Muscle of leg (tissue), 11 donors: ENCODE measurements around the gene DCST2. TPM values are rescaled to one million over a fixed set of nuclear protein-coding genes. Genes with fewer than 3 reads are reported as not detected.

ENCODE experiments used
- DNase-seq: peaks from one replicate; pipeline ENCODE4 v3.0.0; 2013
- H3K27ac ChIP-seq: one replicate; pipeline ENCODE4 v1.5.1; 2013; ENCODE audit warnings: mild to moderate bottlenecking, low read length, control low read depth
- H3K27me3 ChIP-seq: one replicate; pipeline ENCODE4 v1.6.1; 2013; ENCODE audit warnings: low read length; ENCODE audit not compliant: control insufficient read depth, insufficient read depth
- H3K36me3 ChIP-seq: one replicate; pipeline ENCODE4 v1.6.1; 2013; ENCODE audit warnings: low read length; ENCODE audit not compliant: control insufficient read depth, insufficient read depth
- H3K4me1 ChIP-seq: one replicate; pipeline ENCODE4 v1.6.1; 2013; ENCODE audit warnings: low read length; ENCODE audit not compliant: control insufficient read depth, insufficient read depth
- H3K4me3 ChIP-seq: one replicate; pipeline ENCODE4 v1.5.1; 2013; ENCODE audit warnings: low read length, control low read depth
- H3K9me3 ChIP-seq: replicated peaks from 2 replicates; pipeline ENCODE4 v1.6.1; 2013; ENCODE audit warnings: low read depth, low read length; ENCODE audit not compliant: control insufficient read depth
- WGBS: methylation state at CpG from one replicate; pipeline ENCODE4 v1.1.5; 2013; ENCODE audit warnings: missing lambda C conversion rate; ENCODE audit not compliant: insufficient coverage; 5-methylcytosine and 5-hydroxymethylcytosine counted together
- polyA plus RNA-seq, 8 donors: library from polyadenylated mRNA; unstranded; fragments of 120-200 nt; gene quantifications; one replicate each; pipeline versions ENCODE4 v1.2.1 to v1.2.3, GENCODE V29; 2013; ENCODE audit warnings: inconsistent platforms in 1 of 8, low replicate concordance in 1 of 8; ENCODE audit not compliant: insufficient read length in 8 of 8, insufficient read depth in 1 of 8
- total RNA-seq: library from RNA; stranded (reverse); fragments of 120-200 nt; gene quantifications from one replicate; pipeline ENCODE4 v1.2.4, GENCODE V29; 2013

The DCST2 gene
- total and polyA plus RNA-seq, 9 donors: 0.49 to 1.6 (median 0.78) TPM

- no peak overlapping the region for H3K27ac ChIP-seq
- H3K4me1 ChIP-seq: peaks cover 46% of the 10 kb centered on the region
- DNase-seq: no peak
- H3K4me3 ChIP-seq: no peak overlapping the region
- 56% methylated on average over 2 of the region's 4 CpGs for WGBS
- H3K36me3 ChIP-seq: no peaks in the 10 kb centered on the region
- peaks cover 67% of the 10 kb centered on the region for H3K27me3 ChIP-seq
- no peaks in the 10 kb centered on the region for H3K9me3 ChIP-seq
Observed at GRCh38 chr1:155077758-155078445, 44.3 kb upstream of the DCST2 start.

DNA sequence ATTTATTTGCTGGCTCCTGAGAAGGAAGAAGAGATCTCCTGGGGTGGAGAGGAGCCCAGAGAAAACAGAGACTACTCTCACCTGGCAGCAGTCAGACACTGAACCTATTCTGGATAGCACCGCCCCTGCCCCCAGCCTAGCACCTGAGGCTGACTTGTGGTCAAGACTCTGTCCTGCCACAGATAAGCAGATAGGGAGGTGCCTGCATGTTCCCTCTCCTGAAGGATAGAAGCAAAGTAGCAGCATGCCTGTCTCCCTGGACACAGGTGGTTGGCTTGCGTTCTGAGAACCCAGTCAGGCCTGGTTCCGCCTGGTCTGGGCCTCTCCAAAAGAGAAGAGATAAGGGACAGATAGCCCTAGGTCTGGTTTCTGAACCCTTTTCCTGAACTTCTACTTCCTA, 43.8 kb upstream of the DCST2 start:
- no peak for DNase-seq
- H3K9me3 ChIP-seq: no peaks in the 10 kb centered on the region
- H3K27me3 ChIP-seq: peaks cover 66% of the 10 kb centered on the region
- no peaks in the 10 kb centered on the region for H3K36me3 ChIP-seq
- no peak overlapping the region for H3K27ac ChIP-seq
- WGBS: 94% methylated on average over 3 of the region's 3 CpGs
- peaks cover 40% of the 10 kb centered on the region for H3K4me1 ChIP-seq
- H3K4me3 ChIP-seq: no peak overlapping the region

GRCh38 chr1:155076371-155076770, 42.8 kb upstream of the DCST2 start:
- H3K27ac ChIP-seq: no peak overlapping the region
- H3K36me3 ChIP-seq: no peaks in the 10 kb centered on the region
- H3K9me3 ChIP-seq: no peaks in the 10 kb centered on the region
- H3K4me1 ChIP-seq: peaks cover 38% of the 10 kb centered on the region
- 60% methylated on average over 1 of the region's 1 CpG for WGBS
- H3K4me3 ChIP-seq: no peak overlapping the region
- H3K27me3 ChIP-seq: peaks cover 64% of the 10 kb centered on the region
- no peak for DNase-seq

- Histone ChIP-seq H3K4me1 (peaks cover 37% of the 10 kb centered on the region), H3K9me3 (no peaks in the 10 kb centered on the region), H3K4me3 (no peak overlapping the region), H3K27me3 (peaks cover 59% of the 10 kb centered on the region), H3K27ac (no peak overlapping the region), H3K36me3 (no peaks in the 10 kb centered on the region)
- WGBS: 29% methylated on average over 1 of the region's 5 CpGs
- DNase-seq: no peak
Observed at GRCh38 chr1:155075535-155075934, 42.0 kb upstream of the DCST2 start.

GRCh38 chr1:155073377-155074242, 40.0 kb upstream of the DCST2 start:
- Histone ChIP-seq H3K27me3 (peaks cover 41% of the 10 kb centered on the region), H3K27ac (no peak overlapping the region), H3K36me3 (no peaks in the 10 kb centered on the region), H3K4me3 (no peak overlapping the region), H3K4me1 (peaks cover 35% of the 10 kb centered on the region), H3K9me3 (no peaks in the 10 kb centered on the region)
- WGBS: 100% methylated on average over 2 of the region's 3 CpGs
- DNase-seq: no peak

- 45% methylated on average over 4 of the region's 7 CpGs for WGBS
- peaks cover 4% of the 10 kb centered on the region for H3K36me3 ChIP-seq
- no peaks in the 10 kb centered on the region for H3K9me3 ChIP-seq
- no peak overlapping the region for H3K4me3 ChIP-seq
- H3K4me1 ChIP-seq: peaks cover 29% of the 10 kb centered on the region
- H3K27ac ChIP-seq: no peak overlapping the region
- H3K27me3 ChIP-seq: peaks cover 32% of the 10 kb centered on the region
- DNase-seq: no peak
Observed at GRCh38 chr1:155072531-155073289, 39.1 kb upstream of the DCST2 start.

DNA sequence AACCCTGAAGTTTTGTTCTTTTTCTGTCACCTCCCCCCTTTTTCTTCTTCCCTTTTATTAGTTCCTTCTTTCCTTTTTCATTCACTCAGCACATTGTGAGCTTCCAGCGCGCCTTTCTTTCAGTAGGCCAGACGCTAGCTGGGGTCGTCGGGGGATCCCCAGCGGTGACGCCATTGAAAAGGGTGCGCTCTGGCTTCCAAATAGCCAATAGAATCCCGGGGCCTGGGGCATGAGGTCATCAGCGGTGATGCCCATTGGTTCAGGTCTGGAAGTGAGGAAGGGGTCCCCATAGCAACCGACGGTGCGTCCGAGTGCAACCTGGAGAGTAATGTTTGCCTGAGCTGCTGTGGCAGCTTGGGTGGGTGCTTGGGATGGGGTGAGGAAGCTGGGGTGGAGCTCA, 38.1 kb upstream of the DCST2 start:
- H3K9me3 ChIP-seq: no peaks in the 10 kb centered on the region
- peaks cover 4% of the 10 kb centered on the region for H3K36me3 ChIP-seq
- H3K27ac ChIP-seq: no peak overlapping the region
- H3K4me1 ChIP-seq: peaks cover 29% of the 10 kb centered on the region
- no peak overlapping the region for H3K4me3 ChIP-seq
- 28% methylated on average over 11 of the region's 14 CpGs for WGBS
- no peak for DNase-seq
- H3K27me3 ChIP-seq: peaks cover 28% of the 10 kb centered on the region

DNA sequence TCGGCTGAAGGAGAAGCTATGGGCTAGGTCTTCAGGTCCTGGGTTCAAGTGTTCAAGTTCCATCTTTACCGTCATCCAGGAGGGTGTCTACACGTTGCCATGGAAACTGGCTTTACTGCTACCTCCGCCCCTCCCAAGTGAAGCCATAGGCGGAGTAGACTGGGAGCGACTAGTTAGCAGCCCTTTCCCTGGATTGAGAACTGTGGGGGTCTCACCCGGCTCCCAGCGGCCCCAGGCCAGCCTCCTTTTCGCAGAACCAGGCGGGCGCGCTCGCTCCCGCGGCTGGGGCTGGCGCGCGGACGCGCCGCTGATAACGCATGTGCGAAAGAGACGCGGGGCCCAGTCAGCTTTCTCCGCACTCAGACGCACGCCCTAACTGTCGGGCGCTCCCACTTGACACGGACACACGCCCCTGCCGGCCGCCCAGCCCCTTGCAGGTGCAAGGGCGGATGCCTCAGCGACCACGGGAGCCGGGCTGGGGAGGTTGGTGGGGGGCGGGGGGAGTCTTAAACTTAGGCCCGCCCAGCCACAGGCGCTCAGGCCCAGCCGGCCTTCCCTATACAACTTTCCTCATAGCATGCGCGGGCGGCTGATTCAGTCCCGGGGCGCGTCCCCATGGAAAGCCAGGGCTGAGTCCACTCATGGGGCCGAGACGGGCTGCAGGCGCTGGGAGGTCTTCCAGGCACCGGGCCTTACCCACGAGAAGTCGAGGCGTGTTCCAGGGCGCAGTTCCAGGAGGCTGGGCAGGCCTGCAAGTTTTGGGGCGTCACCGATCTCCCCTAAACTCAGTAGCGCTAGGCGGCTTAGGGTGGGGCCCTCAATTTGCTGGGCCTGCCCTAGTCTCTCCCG, 37.4 kb upstream of the DCST2 start:
- H3K27ac ChIP-seq: no peak overlapping the region
- H3K27me3 ChIP-seq: peaks cover 28% of the 10 kb centered on the region
- 2% methylated on average over 46 of the region's 61 CpGs for WGBS
- H3K9me3 ChIP-seq: no peaks in the 10 kb centered on the region
- peaks cover 29% of the 10 kb centered on the region for H3K4me1 ChIP-seq
- peak; percentile 82 for DNase-seq
- H3K4me3 ChIP-seq: peak overlapping the region; percentile 44
- H3K36me3 ChIP-seq: peaks cover 4% of the 10 kb centered on the region

- DNase-seq: no peak
- H3K27me3 ChIP-seq: peaks cover 28% of the 10 kb centered on the region
- H3K9me3 ChIP-seq: no peaks in the 10 kb centered on the region
- peak overlapping the region; percentile 51 for H3K27ac ChIP-seq
- no peak overlapping the region for H3K4me3 ChIP-seq
- 15% methylated on average over 10 of the region's 28 CpGs for WGBS
- peaks cover 4% of the 10 kb centered on the region for H3K36me3 ChIP-seq
- H3K4me1 ChIP-seq: peaks cover 29% of the 10 kb centered on the region
Observed at GRCh38 chr1:155070158-155070621, 36.6 kb upstream of the DCST2 start.
